Measurements from ENCODE around the gene TMC1.

The TMC1 gene

DNA sequence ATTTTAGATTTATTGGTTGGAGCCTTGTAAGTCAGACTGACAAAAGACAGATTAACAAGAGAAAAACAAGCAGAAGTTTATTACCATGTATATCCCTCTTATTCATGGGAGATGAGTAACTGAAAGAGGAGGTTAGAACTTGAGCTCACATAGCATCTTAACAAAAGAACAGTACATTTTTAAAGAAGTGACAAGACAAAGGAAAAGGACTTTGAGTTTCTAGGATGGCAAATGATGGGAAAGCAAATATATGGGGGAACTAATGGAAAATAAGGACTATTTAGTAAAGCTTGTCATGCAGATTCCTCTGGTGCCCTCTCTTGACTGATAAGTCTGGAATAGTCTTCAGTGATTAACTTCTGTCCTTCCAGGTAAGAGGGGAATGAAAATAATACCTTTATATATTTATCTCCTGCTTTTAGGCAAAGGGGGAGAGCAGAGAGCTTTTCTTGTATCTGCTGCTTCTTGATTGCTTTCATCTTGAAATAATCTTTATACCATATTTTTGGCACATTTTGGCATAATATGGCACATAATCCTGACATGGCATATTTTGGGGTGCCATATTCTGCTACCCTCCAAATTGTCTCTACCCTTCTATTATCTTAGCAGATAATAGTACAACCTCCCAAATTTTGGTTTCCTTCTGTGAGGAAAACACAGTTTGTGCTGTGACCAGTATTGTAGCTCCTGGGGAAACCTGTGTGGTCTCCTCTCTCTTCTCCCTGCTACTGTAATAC lies 206.8 kb downstream of the TMC1 start:
- Histone ChIP-seq H3K36me3 (ENCODE audit: control insufficient read depth in 2 of 2, insufficient read depth in 2 of 2, low read length in 2 of 2) (no peaks in the 10 kb centered on the region), H3K4me3 (ENCODE audit: low read length in 2 of 2) (no peak overlapping the region), H3K27me3 (ENCODE audit: control insufficient read depth in 2 of 2, insufficient read depth in 2 of 2, low read length in 2 of 2) (no peaks in the 10 kb centered on the region), H3K9me3 (ENCODE audit: control insufficient read depth in 2 of 2, low read length in 2 of 2) (no peaks in the 10 kb centered on the region), H3K4me1 (ENCODE audit: control insufficient read depth in 2 of 2, insufficient read depth in 2 of 2, low read length in 2 of 2) (no peaks in the 10 kb centered on the region), H3K27ac (ENCODE audit: low read depth in 2 of 2, low read length in 2 of 2) (no peak overlapping the region), H3K9ac (ENCODE audit: low read depth in 1 of 2, low read length in 2 of 2) (no peak overlapping the region)

DNA sequence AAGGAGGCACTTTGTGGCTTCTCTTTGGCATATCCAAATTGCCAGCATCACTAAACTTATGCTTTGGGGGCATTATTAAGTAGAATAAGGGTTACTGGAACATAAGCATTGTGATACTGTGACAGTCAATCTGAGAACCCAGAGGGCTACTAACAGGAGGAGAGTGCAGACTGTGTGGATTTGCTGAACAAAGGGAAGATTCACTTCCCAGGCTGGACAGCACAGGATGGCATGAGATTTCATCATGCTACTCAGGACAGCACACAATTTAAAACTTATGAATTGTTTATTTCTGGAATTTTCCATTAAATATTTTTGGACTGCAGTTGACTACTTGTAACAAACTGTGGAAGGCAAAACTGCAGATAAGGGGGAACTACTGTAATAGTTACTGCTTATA lies 212.5 kb downstream of the TMC1 start:
- no peaks in the 10 kb centered on the region for H3K4me1 ChIP-seq (ENCODE audit: control insufficient read depth in 2 of 2, insufficient read depth in 2 of 2, low read length in 2 of 2)
- H3K9me3 ChIP-seq (ENCODE audit: control insufficient read depth in 2 of 2, low read length in 2 of 2), result no peaks in the 10 kb centered on the region
- no peak overlapping the region for H3K4me3 ChIP-seq (ENCODE audit: low read length in 2 of 2)
- H3K9ac ChIP-seq (ENCODE audit: low read depth in 1 of 2, low read length in 2 of 2), result no peak overlapping the region
- H3K27me3 ChIP-seq (ENCODE audit: control insufficient read depth in 2 of 2, insufficient read depth in 2 of 2, low read length in 2 of 2), result no peaks in the 10 kb centered on the region
- H3K36me3 ChIP-seq (ENCODE audit: control insufficient read depth in 2 of 2, insufficient read depth in 2 of 2, low read length in 2 of 2), result no peaks in the 10 kb centered on the region
- no peak overlapping the region for H3K27ac ChIP-seq (ENCODE audit: low read depth in 2 of 2, low read length in 2 of 2)

DNA sequence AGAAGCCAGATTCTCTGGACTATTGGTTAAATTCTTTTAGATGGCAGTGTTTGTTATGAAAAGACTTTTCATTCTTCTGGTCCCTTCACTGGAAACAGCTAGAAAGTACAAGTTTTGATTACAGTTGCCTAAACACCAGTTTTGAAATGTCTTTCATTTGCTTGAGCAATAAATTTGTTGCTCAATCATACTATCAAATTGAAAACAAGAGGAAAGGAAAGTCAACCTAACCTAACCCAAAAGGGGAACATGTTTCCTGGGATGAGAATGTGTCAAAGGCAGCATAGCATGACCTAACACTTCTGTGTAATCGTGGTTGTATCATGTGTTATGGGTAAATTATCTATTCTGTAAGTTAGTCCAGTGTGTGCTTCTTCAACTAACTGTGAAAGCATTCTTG lies 213.2 kb downstream of the TMC1 start:
- H3K9me3 ChIP-seq (ENCODE audit: control insufficient read depth in 2 of 2, low read length in 2 of 2), result no peaks in the 10 kb centered on the region
- H3K4me3 ChIP-seq (ENCODE audit: low read length in 2 of 2), result no peak overlapping the region
- H3K27ac ChIP-seq (ENCODE audit: low read depth in 2 of 2, low read length in 2 of 2), result no peak overlapping the region
- no peaks in the 10 kb centered on the region for H3K36me3 ChIP-seq (ENCODE audit: control insufficient read depth in 2 of 2, insufficient read depth in 2 of 2, low read length in 2 of 2)
- no peaks in the 10 kb centered on the region for H3K4me1 ChIP-seq (ENCODE audit: control insufficient read depth in 2 of 2, insufficient read depth in 2 of 2, low read length in 2 of 2)
- H3K27me3 ChIP-seq (ENCODE audit: control insufficient read depth in 2 of 2, insufficient read depth in 2 of 2, low read length in 2 of 2), result no peaks in the 10 kb centered on the region
- no peak overlapping the region for H3K9ac ChIP-seq (ENCODE audit: low read depth in 1 of 2, low read length in 2 of 2)

GRCh38 chr9:72743836-72744235 lies 222.4 kb downstream of the TMC1 start:
- no peaks in the 10 kb centered on the region for H3K4me1 ChIP-seq (ENCODE audit: control insufficient read depth in 2 of 2, insufficient read depth in 2 of 2, low read length in 2 of 2)
- H3K36me3 ChIP-seq (ENCODE audit: control insufficient read depth in 2 of 2, insufficient read depth in 2 of 2, low read length in 2 of 2), result no peaks in the 10 kb centered on the region
- no peak overlapping the region for H3K9ac ChIP-seq (ENCODE audit: low read depth in 1 of 2, low read length in 2 of 2)
- H3K9me3 ChIP-seq (ENCODE audit: control insufficient read depth in 2 of 2, low read length in 2 of 2), result no peaks in the 10 kb centered on the region
- H3K4me3 ChIP-seq (ENCODE audit: low read length in 2 of 2), result no peak overlapping the region
- no peaks in the 10 kb centered on the region for H3K27me3 ChIP-seq (ENCODE audit: control insufficient read depth in 2 of 2, insufficient read depth in 2 of 2, low read length in 2 of 2)
- no peak overlapping the region for H3K27ac ChIP-seq (ENCODE audit: low read depth in 2 of 2, low read length in 2 of 2)

DNA sequence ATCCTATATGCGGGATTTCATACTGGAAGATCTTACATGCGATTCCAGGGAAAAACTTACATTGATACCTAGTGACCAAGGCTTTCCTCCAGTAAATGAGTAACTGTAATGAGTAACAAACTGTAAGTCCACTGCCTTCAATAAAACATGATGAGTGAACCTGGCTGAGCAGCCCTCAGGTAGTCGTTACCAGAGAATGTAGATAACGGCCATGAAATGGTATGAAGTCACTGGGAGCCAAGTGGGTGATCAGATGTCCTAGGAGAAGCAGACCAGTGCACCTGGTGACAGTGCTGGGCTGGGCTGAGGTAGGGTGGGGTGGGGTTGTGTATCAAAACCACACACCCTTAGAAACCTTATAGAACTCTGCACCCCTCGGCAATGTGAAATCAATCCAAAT lies 227.9 kb downstream of the TMC1 start:
- Histone ChIP-seq H3K36me3 (ENCODE audit: control insufficient read depth in 2 of 2, insufficient read depth in 2 of 2, low read length in 2 of 2) (no peaks in the 10 kb centered on the region), H3K4me3 (ENCODE audit: low read length in 2 of 2) (no peak overlapping the region), H3K27me3 (ENCODE audit: control insufficient read depth in 2 of 2, insufficient read depth in 2 of 2, low read length in 2 of 2) (no peaks in the 10 kb centered on the region), H3K9ac (ENCODE audit: low read depth in 1 of 2, low read length in 2 of 2) (no peak overlapping the region), H3K4me1 (ENCODE audit: control insufficient read depth in 2 of 2, insufficient read depth in 2 of 2, low read length in 2 of 2) (no peaks in the 10 kb centered on the region), H3K27ac (ENCODE audit: low read depth in 2 of 2, low read length in 2 of 2) (no peak overlapping the region), H3K9me3 (ENCODE audit: control insufficient read depth in 2 of 2, low read length in 2 of 2) (no peaks in the 10 kb centered on the region)

- H3K36me3 ChIP-seq (ENCODE audit: control insufficient read depth in 2 of 2, insufficient read depth in 2 of 2, low read length in 2 of 2), result no peaks in the 10 kb centered on the region
- H3K27me3 ChIP-seq (ENCODE audit: control insufficient read depth in 2 of 2, insufficient read depth in 2 of 2, low read length in 2 of 2), result no peaks in the 10 kb centered on the region
- no peaks in the 10 kb centered on the region for H3K4me1 ChIP-seq (ENCODE audit: control insufficient read depth in 2 of 2, insufficient read depth in 2 of 2, low read length in 2 of 2)
- no peak overlapping the region for H3K27ac ChIP-seq (ENCODE audit: low read depth in 2 of 2, low read length in 2 of 2)
- H3K4me3 ChIP-seq (ENCODE audit: low read length in 2 of 2), result no peak overlapping the region
- no peak overlapping the region for H3K9ac ChIP-seq (ENCODE audit: low read depth in 1 of 2, low read length in 2 of 2)
- H3K9me3 ChIP-seq (ENCODE audit: control insufficient read depth in 2 of 2, low read length in 2 of 2), result no peaks in the 10 kb centered on the region
Measured at GRCh38 chr9:72751541-72751940, 230.1 kb downstream of the TMC1 start.

DNA sequence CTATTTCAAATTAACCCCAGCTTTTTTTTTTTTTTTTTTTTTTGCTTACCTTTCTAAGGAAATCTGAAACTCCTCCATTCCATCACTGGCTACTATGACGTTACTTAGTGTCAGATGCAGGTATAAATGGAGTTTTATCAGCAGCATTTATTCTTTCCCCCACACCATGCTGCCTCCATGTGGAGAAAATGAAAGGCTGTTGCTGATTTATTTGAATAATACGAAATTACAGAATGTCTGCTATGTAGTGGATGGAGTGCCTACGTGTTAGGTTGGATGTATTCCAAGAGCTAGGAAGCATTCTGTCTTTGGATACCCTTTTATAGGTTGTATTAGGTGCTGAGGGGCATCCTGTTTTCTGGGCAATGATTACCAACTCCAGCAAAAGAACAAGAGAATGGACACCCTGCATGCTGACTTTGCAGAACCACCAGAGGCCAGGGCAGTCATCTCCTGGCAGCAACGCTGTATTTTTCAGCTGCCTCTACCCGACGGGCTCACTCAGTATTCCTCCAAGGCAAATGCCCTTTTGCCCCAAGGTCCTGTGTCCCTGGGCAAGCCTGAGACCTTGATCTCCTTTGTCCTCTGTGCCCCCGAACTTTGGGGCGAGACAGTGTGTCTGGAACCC lies 232.0 kb downstream of the TMC1 start:
- H3K36me3 ChIP-seq (ENCODE audit: control insufficient read depth in 2 of 2, insufficient read depth in 2 of 2, low read length in 2 of 2), result no peaks in the 10 kb centered on the region
- no peak overlapping the region for H3K27ac ChIP-seq (ENCODE audit: low read depth in 2 of 2, low read length in 2 of 2)
- no peaks in the 10 kb centered on the region for H3K4me1 ChIP-seq (ENCODE audit: control insufficient read depth in 2 of 2, insufficient read depth in 2 of 2, low read length in 2 of 2)
- no peaks in the 10 kb centered on the region for H3K9me3 ChIP-seq (ENCODE audit: control insufficient read depth in 2 of 2, low read length in 2 of 2)
- H3K9ac ChIP-seq (ENCODE audit: low read depth in 1 of 2, low read length in 2 of 2), result no peak overlapping the region
- no peak overlapping the region for H3K4me3 ChIP-seq (ENCODE audit: low read length in 2 of 2)
- H3K27me3 ChIP-seq (ENCODE audit: control insufficient read depth in 2 of 2, insufficient read depth in 2 of 2, low read length in 2 of 2), result no peaks in the 10 kb centered on the region

DNA sequence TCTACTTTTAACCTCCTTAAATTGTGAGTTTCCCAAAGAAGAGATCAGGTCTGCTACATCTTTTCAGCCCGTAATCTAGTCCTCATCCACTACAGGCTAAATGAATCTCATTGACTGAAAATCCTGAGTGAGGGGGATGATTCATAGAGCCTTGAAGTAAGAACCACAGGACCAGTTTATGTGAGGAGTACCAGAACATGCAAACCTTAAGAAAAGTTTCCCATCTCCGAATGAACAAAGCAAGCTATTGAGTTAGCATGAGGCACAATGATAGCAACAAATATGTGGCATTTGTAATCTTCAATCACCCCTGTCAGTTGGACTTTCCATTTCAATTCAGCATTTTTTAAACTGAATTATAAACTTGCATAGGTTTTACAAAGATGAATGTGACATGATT lies 234.4 kb downstream of the TMC1 start:
- Histone ChIP-seq H3K9ac (ENCODE audit: low read depth in 1 of 2, low read length in 2 of 2) (no peak overlapping the region), H3K4me3 (ENCODE audit: low read length in 2 of 2) (no peak overlapping the region), H3K4me1 (ENCODE audit: control insufficient read depth in 2 of 2, insufficient read depth in 2 of 2, low read length in 2 of 2) (no peaks in the 10 kb centered on the region), H3K27me3 (ENCODE audit: control insufficient read depth in 2 of 2, insufficient read depth in 2 of 2, low read length in 2 of 2) (no peaks in the 10 kb centered on the region), H3K27ac (ENCODE audit: low read depth in 2 of 2, low read length in 2 of 2) (no peak overlapping the region), H3K9me3 (ENCODE audit: control insufficient read depth in 2 of 2, low read length in 2 of 2) (no peaks in the 10 kb centered on the region), H3K36me3 (ENCODE audit: control insufficient read depth in 2 of 2, insufficient read depth in 2 of 2, low read length in 2 of 2) (no peaks in the 10 kb centered on the region)

GRCh38 chr9:72758944-72759343 lies 237.5 kb downstream of the TMC1 start:
- Histone ChIP-seq H3K4me3 (ENCODE audit: low read length in 2 of 2) (no peak overlapping the region), H3K27me3 (ENCODE audit: control insufficient read depth in 2 of 2, insufficient read depth in 2 of 2, low read length in 2 of 2) (no peaks in the 10 kb centered on the region), H3K9me3 (ENCODE audit: control insufficient read depth in 2 of 2, low read length in 2 of 2) (no peaks in the 10 kb centered on the region), H3K9ac (ENCODE audit: low read depth in 1 of 2, low read length in 2 of 2) (no peak overlapping the region), H3K27ac (ENCODE audit: low read depth in 2 of 2, low read length in 2 of 2) (no peak overlapping the region), H3K4me1 (ENCODE audit: control insufficient read depth in 2 of 2, insufficient read depth in 2 of 2, low read length in 2 of 2) (no peaks in the 10 kb centered on the region), H3K36me3 (ENCODE audit: control insufficient read depth in 2 of 2, insufficient read depth in 2 of 2, low read length in 2 of 2) (no peaks in the 10 kb centered on the region)

- no peaks in the 10 kb centered on the region for H3K27me3 ChIP-seq (ENCODE audit: control insufficient read depth in 2 of 2, insufficient read depth in 2 of 2, low read length in 2 of 2)
- no peak overlapping the region for H3K4me3 ChIP-seq (ENCODE audit: low read length in 2 of 2)
- no peaks in the 10 kb centered on the region for H3K36me3 ChIP-seq (ENCODE audit: control insufficient read depth in 2 of 2, insufficient read depth in 2 of 2, low read length in 2 of 2)
- H3K9ac ChIP-seq (ENCODE audit: low read depth in 1 of 2, low read length in 2 of 2), result no peak overlapping the region
- no peak overlapping the region for H3K27ac ChIP-seq (ENCODE audit: low read depth in 2 of 2, low read length in 2 of 2)
- H3K4me1 ChIP-seq (ENCODE audit: control insufficient read depth in 2 of 2, insufficient read depth in 2 of 2, low read length in 2 of 2), result no peaks in the 10 kb centered on the region
- no peaks in the 10 kb centered on the region for H3K9me3 ChIP-seq (ENCODE audit: control insufficient read depth in 2 of 2, low read length in 2 of 2)
Measured at GRCh38 chr9:72763022-72763421, 241.6 kb downstream of the TMC1 start.

Measured in mucosa of rectum (tissue), 2 donors.